ENCODE data around the gene LRRC73.
"Not testable (repeated sequence)": the region's sequence is repeated elsewhere in the genome, so short reads cannot be mapped to it uniquely, and the experiment has no call there.

LRRC73 gene

DNA sequence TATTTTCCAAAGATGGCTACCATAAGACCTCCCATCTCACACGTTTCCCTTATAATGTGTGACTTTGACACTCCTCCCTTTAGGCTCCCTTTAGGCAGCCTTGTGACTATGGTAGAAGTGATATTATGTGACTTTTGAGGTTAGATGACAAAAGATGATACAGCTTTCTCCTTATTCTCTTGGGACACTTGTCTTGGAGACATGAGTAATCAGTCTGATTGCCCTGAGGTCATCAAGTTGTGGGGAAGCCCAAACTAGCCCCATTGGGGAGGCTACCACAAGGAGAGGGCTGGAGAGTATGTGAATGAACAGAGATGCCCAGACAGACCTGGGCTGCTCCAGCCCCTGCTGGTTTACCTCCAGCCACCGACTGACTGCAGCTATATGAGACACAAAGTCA, 44.2 kb downstream of the LRRC73 start:
- no peaks in the 10 kb centered on the region for H3K36me3 Mint-ChIP-seq
- peaks cover 8% of the 10 kb centered on the region for H3K27me3 Mint-ChIP-seq
- no peak overlapping the region for H3K4me3 Mint-ChIP-seq
- H3K9me3 Mint-ChIP-seq: no peaks in the 10 kb centered on the region
- H3K4me1 Mint-ChIP-seq: no peaks in the 10 kb centered on the region
- no peak overlapping the region for H3K27ac Mint-ChIP-seq

DNA sequence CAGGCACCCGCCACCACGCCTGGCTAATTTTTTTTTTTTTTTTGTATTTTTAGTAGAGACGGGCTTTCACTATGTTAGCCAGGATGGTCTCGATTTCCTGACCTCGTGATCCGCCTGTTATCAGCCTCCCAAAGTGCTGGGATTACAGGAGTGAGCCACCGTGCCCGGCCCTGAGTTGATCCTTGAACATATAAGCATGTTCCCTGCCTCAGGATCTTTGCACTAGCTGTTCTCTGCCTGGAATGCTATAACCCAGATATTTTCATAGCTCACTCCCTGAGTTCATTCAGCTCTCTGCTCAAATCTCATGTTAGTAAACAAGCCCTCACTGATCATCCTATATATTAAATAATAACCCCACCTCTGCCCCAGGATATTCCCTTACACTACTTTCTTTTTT, 45.8 kb downstream of the LRRC73 start:
- Mint-ChIP-seq H3K4me1 (peaks cover 3% of the 10 kb centered on the region), H3K9me3 (no peaks in the 10 kb centered on the region), H3K27ac (no peak overlapping the region), H3K36me3 (no peaks in the 10 kb centered on the region), H3K27me3 (peaks cover 5% of the 10 kb centered on the region), H3K4me3 (no peak overlapping the region)

DNA sequence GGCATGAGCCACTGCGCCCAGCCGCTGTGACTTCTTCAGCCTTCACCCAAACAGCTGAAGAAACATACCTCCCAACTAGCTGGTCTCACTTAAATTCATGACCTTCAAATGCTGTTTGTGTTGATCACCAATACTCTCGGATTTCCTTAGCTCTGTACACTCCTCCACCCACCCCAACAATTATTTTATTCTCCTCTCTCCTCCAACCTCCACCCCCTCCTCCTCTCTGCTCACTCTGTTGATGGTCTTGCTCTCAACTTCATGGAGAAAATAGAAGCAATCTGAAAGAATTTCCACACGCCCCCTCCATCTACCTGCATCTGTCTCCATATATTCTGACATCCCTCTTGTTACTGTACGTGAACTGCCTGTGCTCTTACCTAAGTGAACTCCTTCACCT, 48.2 kb downstream of the LRRC73 start:
- Mint-ChIP-seq H3K9me3 (no peaks in the 10 kb centered on the region), H3K27ac (no peak overlapping the region), H3K27me3 (peaks cover 3% of the 10 kb centered on the region), H3K4me3 (no peak overlapping the region), H3K36me3 (no peaks in the 10 kb centered on the region), H3K4me1 (peaks cover 4% of the 10 kb centered on the region)

DNA sequence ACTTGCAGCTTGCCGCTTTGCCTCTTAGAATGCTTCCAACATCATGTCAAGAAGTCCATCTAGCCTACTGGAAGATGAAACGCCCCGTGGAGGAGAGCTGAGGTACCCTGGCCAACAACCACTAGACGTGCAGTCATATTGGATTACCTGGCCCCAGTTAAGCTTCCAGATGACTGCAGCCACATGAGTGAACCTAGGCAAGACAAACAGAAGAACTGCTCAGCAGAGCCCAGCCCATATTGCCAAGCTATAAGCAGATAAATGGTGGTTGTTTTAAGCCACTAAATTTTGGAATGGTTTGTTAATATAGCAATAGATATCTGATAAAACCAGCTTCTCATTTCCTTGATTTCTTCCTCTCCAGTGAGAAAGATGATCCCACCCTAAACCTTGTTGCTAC, 50.1 kb downstream of the LRRC73 start:
- Mint-ChIP-seq H3K4me1 (peaks cover 13% of the 10 kb centered on the region), H3K9me3 (no peaks in the 10 kb centered on the region), H3K36me3 (no peaks in the 10 kb centered on the region), H3K27me3 (peaks cover 3% of the 10 kb centered on the region), H3K27ac (no peak overlapping the region), H3K4me3 (no peak overlapping the region)

DNA sequence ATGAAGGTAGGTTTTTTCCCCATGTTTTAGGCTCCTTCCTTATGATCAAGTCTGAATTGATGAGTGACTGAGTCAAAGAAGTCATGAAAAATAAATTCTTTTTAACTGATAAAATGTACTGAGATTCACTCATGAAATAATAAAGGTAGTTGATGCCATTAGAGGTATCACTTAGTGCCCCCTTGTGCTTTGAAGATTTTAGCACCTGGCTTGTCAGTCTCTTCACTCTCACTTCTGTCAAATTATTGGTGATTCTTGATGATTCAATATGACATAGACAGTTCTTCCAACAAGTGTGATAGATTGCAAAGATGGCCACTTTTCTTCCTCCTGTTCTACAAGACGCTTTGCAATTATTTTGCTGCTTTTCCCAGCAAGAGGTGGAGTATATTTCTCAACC, 50.6 kb downstream of the LRRC73 start:
- Mint-ChIP-seq H3K36me3 (no peaks in the 10 kb centered on the region), H3K4me1 (peaks cover 13% of the 10 kb centered on the region), H3K27me3 (peaks cover 3% of the 10 kb centered on the region), H3K27ac (no peak overlapping the region), H3K4me3 (no peak overlapping the region), H3K9me3 (no peaks in the 10 kb centered on the region)

DNA sequence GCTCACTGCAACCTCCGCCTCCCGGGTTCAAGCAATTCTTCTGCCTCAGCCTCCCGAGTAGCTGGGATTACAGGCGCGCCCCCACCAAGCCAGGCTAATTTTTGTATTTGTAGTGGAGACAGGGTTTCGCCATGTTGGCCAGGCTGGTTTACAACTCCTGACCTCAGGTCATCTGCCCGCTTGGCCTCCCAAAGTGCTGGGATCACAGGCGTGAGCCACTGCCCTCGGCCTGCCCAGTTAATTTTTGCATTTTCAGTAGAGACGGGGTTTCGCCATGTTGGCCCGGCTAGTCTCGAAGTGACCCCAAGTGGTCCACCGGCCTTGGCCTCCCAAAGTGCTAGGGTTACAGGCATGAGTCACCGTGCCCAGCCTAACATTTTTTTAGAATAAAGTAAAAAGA, 52.0 kb downstream of the LRRC73 start:
- H3K4me3 Mint-ChIP-seq, H3K9me3 Mint-ChIP-seq, H3K27ac Mint-ChIP-seq, H3K27me3 Mint-ChIP-seq, H3K36me3 Mint-ChIP-seq: not testable (repeated sequence)
- peaks cover 18% of the 10 kb centered on the region for H3K4me1 Mint-ChIP-seq

DNA sequence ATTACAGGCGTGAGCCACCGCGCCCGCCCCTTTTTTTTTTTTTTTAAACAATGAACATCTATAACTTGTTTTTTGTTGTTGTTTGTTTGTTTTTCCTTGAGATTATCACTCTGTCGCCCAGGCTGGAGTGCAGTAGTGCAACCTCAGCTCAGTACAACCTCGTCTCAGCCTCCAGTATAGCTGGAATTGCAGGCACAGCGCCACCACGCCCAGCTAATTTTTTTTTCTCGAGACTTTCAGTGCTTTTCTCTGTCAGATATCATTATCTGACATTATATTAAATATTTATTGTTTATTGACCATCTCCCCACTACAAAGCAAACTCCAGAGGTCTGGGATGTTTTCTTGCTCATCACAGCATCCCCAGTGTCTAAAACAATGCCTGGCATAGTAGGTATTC, 52.5 kb downstream of the LRRC73 start:
- Mint-ChIP-seq H3K4me1 (peaks cover 18% of the 10 kb centered on the region), H3K27me3 (peaks cover 3% of the 10 kb centered on the region), H3K9me3 (no peaks in the 10 kb centered on the region), H3K4me3 (no peak overlapping the region), H3K36me3 (peaks cover 1% of the 10 kb centered on the region), H3K27ac (no peak overlapping the region)

All from activated naive CD4-positive, alpha-beta T cell treated with anti-CD3 and anti-CD28 coated beads, Interleukin-2, amount 50 U/mL, for 24 hours (primary cell).